HepG2 (cell line): ENCODE results near the gene HNRNPM. TPM values are rescaled to one million over a fixed set of nuclear protein-coding genes. Genes with fewer than 3 reads are reported as not detected.

Experiments used
- ESRRA ChIP-seq: sonication (generic); formaldehyde crosslinking; IDR thresholded peaks from 2 replicates; pipeline ENCODE4 v1.5.1; 2020; ENCODE audit warnings: mild to moderate bottlenecking, low read depth, missing genetic modification reagents
- HHEX ChIP-seq: IDR thresholded peaks from 2 replicates; pipeline ENCODE4 v1.6.1; 2016; ENCODE audit warnings: control low read depth
- HNF4G ChIP-seq, 2 experiments: sonication (generic) in 1 of 2; formaldehyde crosslinking in 1 of 2; IDR thresholded peaks; 2 replicates each; pipeline versions ENCODE4 v1.4.0 to v1.6.1; 2011 to 2020; ENCODE audit warnings: borderline replicate concordance in 2 of 2, low read depth in 2 of 2, mild to moderate bottlenecking in 2 of 2, low read length in 1 of 2, missing genetic modification reagents in 1 of 2, moderate library complexity in 1 of 2
- HOXA9 ChIP-seq: sonication (generic); formaldehyde crosslinking; IDR thresholded peaks from 2 replicates; pipeline ENCODE4 v1.8.1; 2022; ENCODE audit warnings: missing genetic modification reagents, mild to moderate bottlenecking, moderate library complexity, borderline replicate concordance
- RBFOX2 ChIP-seq: fragments of 200-400 bp; formaldehyde crosslinking; IDR thresholded peaks from 2 replicates; pipeline ENCODE4 v1.6.1; 2017; ENCODE audit warnings: low read depth, mild to moderate bottlenecking, low read length
- RXRB ChIP-seq: IDR thresholded peaks from 2 replicates; pipeline ENCODE4 v1.6.1; 2016; ENCODE audit warnings: borderline replicate concordance, missing genetic modification reagents, missing compliant biosample characterization
- SMC3 ChIP-seq: IDR thresholded peaks from 2 replicates; pipeline ENCODE4 v1.6.1; 2011; ENCODE audit warnings: low read length, improper control_type of control experiment
- SRSF4 ChIP-seq: fragments of 200-400 bp; formaldehyde crosslinking; IDR thresholded peaks from one replicate; pipeline ENCODE4 v1.6.1; 2018; ENCODE audit warnings: mild to moderate bottlenecking, low read depth, low read length, moderate library complexity; ENCODE audit not compliant: poor library complexity, severe bottlenecking
- TARDBP ChIP-seq: sonication (generic); formaldehyde crosslinking; IDR thresholded peaks from 2 replicates; pipeline ENCODE4 v1.8.0; 2022; ENCODE audit warnings: mild to moderate bottlenecking, missing genetic modification reagents
- ZFYVE20 ChIP-seq: sonication (generic); formaldehyde crosslinking; IDR thresholded peaks from 2 replicates; pipeline ENCODE4 v1.8.0; 2023; ENCODE audit warnings: low read depth, mild to moderate bottlenecking, moderate library complexity, missing genetic modification reagents, borderline replicate concordance
- ZNF138 ChIP-seq: sonication (generic); formaldehyde crosslinking; IDR thresholded peaks from 2 replicates; pipeline ENCODE4 v1.5.0; 2020; ENCODE audit warnings: mild to moderate bottlenecking, low read depth, missing genetic modification reagents
- ZNF20 ChIP-seq: sonication (generic); formaldehyde crosslinking; IDR thresholded peaks from 2 replicates; pipeline ENCODE4 v1.4.0; 2020; ENCODE audit warnings: mild to moderate bottlenecking, moderate library complexity, missing genetic modification reagents
- ZNF34 ChIP-seq: sonication (generic); formaldehyde crosslinking; IDR thresholded peaks from 2 replicates; pipeline ENCODE4 v1.4.0; 2020; ENCODE audit warnings: mild to moderate bottlenecking, missing genetic modification reagents, borderline replicate concordance
- ZNF512 ChIP-seq: sonication (generic); formaldehyde crosslinking; IDR thresholded peaks from 2 replicates; pipeline ENCODE4 v1.4.0; 2020; ENCODE audit warnings: mild to moderate bottlenecking, missing genetic modification reagents
- ZNF670 ChIP-seq: sonication (generic); formaldehyde crosslinking; IDR thresholded peaks from 2 replicates; pipeline ENCODE4 v1.8.0; 2022; ENCODE audit warnings: mild to moderate bottlenecking, missing genetic modification reagents, borderline replicate concordance
- ZNF766 ChIP-seq: sonication (generic); formaldehyde crosslinking; IDR thresholded peaks from 2 replicates; pipeline ENCODE4 v1.5.0; 2020; ENCODE audit warnings: missing genetic modification reagents, borderline replicate concordance
- polyA plus RNA-seq, 8 experiments: library from polyadenylated mRNA; depleted of rRNA in 3 of 8; stranded (reverse) in 7 of 8; unstranded in 1 of 8; fragments of >200 nt; fragmentation: Illumina TruSeq in 4 of 8; extraction: Trizol in 4 of 8; gene quantifications; 2 replicates each; pipeline versions ENCODE4 v1.2.1 to v1.2.3, GENCODE V29; 2011 to 2016; ENCODE audit warnings: low read depth in 4 of 8, missing spikeins in 1 of 8, mixed read lengths in 1 of 8; ENCODE audit not compliant: insufficient read depth in 1 of 8
- total RNA-seq, 5 experiments: library from RNA; depleted of rRNA; stranded (reverse); fragments of >200 nt; fragmentation: Illumina TruSeq; extraction: Trizol; gene quantifications; 2 replicates each; pipeline ENCODE4 v1.2.3, GENCODE V29; 2016; ENCODE audit warnings: low read depth in 1 of 5
- TF ChIP-seq, protein P1 (sequence below): sonication (generic); formaldehyde crosslinking; IDR thresholded peaks from 2 replicates; pipeline ENCODE4 v1.8.1; 2022; ENCODE audit warnings: mild to moderate bottlenecking, missing genetic modification reagents
- TF ChIP-seq, protein P2 (sequence below): sonication (generic); formaldehyde crosslinking; IDR thresholded peaks from 2 replicates; pipeline ENCODE4 v1.8.0; 2022; ENCODE audit warnings: mild to moderate bottlenecking, missing genetic modification reagents, moderate library complexity
- TF ChIP-seq, protein P3 (sequence below): sonication (generic); formaldehyde crosslinking; IDR thresholded peaks from 2 replicates; pipeline ENCODE4 v1.4.0; 2020; ENCODE audit warnings: missing genetic modification reagents
- TF ChIP-seq, protein P4 (sequence below): sonication (generic); IDR thresholded peaks from 2 replicates; pipeline ENCODE4 v1.6.1; 2016; ENCODE audit warnings: low read depth, borderline replicate concordance
- TF ChIP-seq, protein P5 (sequence below): sonication (generic); formaldehyde crosslinking; IDR thresholded peaks from 2 replicates; pipeline ENCODE4 v1.8.1; 2023; ENCODE audit warnings: mild to moderate bottlenecking, moderate library complexity, missing genetic modification reagents

Gene HNRNPM
- total and polyA plus RNA-seq, 2 of the 13 experiments (the other 11 are each of a cell fraction or from before 2014, with no cell fraction given), result 56.7 to 102 TPM

GRCh38 chr19:8513687-8514504 lies 69.1 kb downstream of the HNRNPM start, which contains the start of gene ZNF414 (continued):
- TF ChIP-seq ESRRA (CRISPR knock-in tag) (no peak; the same call in 1 of the 2 replicates), RXRB (CRISPR knock-in tag) (no peak), ZFYVE20 (CRISPR knock-in tag) (0 out of 2 replicates have a peak, but pooled peaks have one; percentile 19), SMC3 (no peak), TARDBP (peak; percentile 77; the same call in 1 of the 2 replicates), ZNF138 (no peak), SRSF4 (no peak), ZNF34 (no peak), HHEX (CRISPR knock-in tag) (no peak), RBFOX2 (peak; percentile 96), HNF4G (IDR thresholded peaks at IDR 0.05; ENCODE audit: borderline replicate concordance, low read depth, low read length) (no peak), HNF4G (CRISPR knock-in tag; IDR thresholded peaks at IDR 0.05; ENCODE audit: borderline replicate concordance, low read depth) (no peak), ZNF512 (CRISPR knock-in tag) (no peak), ZNF766 (CRISPR knock-in tag) (no peak), ZNF20 (CRISPR knock-in tag) (no peak), ZNF670 (no peak), HOXA9 (CRISPR knock-in tag) (no peak)
- TF ChIP-seq, protein P1, sequence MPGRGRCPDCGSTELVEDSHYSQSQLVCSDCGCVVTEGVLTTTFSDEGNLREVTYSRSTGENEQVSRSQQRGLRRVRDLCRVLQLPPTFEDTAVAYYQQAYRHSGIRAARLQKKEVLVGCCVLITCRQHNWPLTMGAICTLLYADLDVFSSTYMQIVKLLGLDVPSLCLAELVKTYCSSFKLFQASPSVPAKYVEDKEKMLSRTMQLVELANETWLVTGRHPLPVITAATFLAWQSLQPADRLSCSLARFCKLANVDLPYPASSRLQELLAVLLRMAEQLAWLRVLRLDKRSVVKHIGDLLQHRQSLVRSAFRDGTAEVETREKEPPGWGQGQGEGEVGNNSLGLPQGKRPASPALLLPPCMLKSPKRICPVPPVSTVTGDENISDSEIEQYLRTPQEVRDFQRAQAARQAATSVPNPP (CRISPR knock-in tag), result no peak
- TF ChIP-seq, protein P2, sequence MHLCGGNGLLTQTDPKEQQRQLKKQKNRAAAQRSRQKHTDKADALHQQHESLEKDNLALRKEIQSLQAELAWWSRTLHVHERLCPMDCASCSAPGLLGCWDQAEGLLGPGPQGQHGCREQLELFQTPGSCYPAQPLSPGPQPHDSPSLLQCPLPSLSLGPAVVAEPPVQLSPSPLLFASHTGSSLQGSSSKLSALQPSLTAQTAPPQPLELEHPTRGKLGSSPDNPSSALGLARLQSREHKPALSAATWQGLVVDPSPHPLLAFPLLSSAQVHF (CRISPR knock-in tag), result no peak
- TF ChIP-seq, protein P3, sequence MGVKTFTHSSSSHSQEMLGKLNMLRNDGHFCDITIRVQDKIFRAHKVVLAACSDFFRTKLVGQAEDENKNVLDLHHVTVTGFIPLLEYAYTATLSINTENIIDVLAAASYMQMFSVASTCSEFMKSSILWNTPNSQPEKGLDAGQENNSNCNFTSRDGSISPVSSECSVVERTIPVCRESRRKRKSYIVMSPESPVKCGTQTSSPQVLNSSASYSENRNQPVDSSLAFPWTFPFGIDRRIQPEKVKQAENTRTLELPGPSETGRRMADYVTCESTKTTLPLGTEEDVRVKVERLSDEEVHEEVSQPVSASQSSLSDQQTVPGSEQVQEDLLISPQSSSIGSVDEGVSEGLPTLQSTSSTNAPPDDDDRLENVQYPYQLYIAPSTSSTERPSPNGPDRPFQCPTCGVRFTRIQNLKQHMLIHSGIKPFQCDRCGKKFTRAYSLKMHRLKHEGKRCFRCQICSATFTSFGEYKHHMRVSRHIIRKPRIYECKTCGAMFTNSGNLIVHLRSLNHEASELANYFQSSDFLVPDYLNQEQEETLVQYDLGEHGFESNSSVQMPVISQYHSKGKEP (CRISPR knock-in tag), result no peak
- TF ChIP-seq, protein P4, sequence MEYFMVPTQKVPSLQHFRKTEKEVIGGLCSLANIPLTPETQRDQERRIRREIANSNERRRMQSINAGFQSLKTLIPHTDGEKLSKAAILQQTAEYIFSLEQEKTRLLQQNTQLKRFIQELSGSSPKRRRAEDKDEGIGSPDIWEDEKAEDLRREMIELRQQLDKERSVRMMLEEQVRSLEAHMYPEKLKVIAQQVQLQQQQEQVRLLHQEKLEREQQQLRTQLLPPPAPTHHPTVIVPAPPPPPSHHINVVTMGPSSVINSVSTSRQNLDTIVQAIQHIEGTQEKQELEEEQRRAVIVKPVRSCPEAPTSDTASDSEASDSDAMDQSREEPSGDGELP, result no peak
- TF ChIP-seq, protein P5, sequence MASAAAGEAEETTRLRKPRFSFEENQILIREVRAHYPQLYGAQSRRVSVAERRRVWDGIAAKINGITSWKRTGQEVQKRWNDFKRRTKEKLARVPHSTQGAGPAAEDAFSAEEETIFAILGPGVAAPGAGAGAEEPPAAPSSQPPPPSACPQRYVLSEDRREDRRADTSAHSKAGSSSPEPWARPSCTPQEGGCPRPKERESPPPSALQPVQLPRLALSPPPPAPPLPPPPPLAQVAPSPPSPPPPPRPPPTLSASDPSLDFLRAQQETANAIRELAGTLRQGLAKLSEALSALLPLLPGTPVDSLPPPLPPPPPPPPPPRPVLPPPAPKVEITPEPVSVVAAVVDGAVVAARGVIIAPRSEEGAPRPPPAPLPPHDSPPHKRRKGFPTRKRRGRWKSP (CRISPR knock-in tag), result no peak
